ENCODE data around the gene RCL1. TPM values are rescaled to one million over a fixed set of nuclear protein-coding genes. Genes with fewer than 3 reads are reported as not detected.
"Not testable (repeated sequence)": the region's sequence is repeated elsewhere in the genome, so short reads cannot be mapped to it uniquely, and the experiment has no call there.

Gene RCL1, protein sequence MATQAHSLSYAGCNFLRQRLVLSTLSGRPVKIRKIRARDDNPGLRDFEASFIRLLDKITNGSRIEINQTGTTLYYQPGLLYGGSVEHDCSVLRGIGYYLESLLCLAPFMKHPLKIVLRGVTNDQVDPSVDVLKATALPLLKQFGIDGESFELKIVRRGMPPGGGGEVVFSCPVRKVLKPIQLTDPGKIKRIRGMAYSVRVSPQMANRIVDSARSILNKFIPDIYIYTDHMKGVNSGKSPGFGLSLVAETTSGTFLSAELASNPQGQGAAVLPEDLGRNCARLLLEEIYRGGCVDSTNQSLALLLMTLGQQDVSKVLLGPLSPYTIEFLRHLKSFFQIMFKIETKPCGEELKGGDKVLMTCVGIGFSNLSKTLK
- polyA plus RNA-seq, result 10 to 100 TPM; 13.6 to 31.3 (median 17.0) TPM

DNA sequence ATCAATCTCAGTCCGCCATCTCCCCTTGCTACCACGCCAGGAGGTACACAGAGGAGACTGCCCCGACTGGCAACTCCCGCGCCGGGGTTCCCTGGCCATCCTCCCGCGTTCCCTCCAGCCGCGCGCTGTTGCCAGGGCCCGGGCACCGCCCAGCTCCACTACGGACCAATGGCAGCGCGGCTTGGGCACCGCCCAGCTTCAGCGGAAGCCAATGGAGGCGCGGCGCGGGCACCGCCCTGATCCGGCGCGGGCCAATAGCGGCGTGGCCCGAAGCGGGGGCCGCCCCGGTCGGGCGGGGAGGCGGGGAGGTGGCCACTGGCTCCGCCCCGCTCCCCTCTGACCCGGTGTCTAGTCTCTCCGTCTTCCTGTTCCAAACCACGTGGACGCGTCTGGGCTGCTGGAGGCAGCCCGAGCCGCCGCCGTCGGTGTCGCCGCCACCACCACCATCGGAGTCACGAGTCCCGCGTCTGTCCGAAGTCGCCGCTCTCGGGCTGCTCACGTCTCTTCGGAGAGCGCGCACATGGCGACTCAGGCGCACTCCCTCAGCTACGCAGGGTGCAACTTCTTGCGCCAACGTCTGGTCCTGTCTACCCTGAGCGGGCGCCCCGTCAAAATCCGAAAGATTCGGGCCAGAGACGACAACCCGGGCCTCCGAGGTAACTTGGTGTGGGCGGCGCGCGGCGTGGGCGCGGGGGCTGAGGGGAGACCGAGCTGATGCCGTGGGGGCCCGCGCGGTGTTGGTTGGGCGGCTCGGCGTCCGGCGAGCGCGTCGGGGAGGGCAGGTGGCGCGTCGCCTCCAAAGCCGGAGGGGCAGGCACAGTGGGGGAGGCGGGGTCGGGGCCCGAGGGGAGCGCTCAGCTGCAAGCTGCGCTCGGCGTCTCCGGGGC is at the start of gene RCL1:
RCL1 (plus strand) TSS at position 373 of the 887 bp plus-strand sequence; CDS start at position 521, 148 bp downstream.
- peaks cover 5 to 18% (median 6%) of the 10 kb centered on the region in 3 donors for H3K27me3 Mint-ChIP-seq (ENCODE audit: low read depth in 3 of 3)
- peak within 1 kb of the TSS; percentile 90 to 96 (median 91) for H3K4me3 Mint-ChIP-seq
- H3K4me1 Mint-ChIP-seq, result peaks cover 22 to 40% of the 10 kb centered on the region in 2 donors
- peak; percentile 97 for DNase-seq
- peak within 1 kb of the TSS; percentile 85 to 97 (median 90) for H3K27ac Mint-ChIP-seq
- H3K36me3 Mint-ChIP-seq, result no peaks in the 10 kb centered on the region
- no peaks in the 10 kb centered on the region for H3K9me3 Mint-ChIP-seq

DNA sequence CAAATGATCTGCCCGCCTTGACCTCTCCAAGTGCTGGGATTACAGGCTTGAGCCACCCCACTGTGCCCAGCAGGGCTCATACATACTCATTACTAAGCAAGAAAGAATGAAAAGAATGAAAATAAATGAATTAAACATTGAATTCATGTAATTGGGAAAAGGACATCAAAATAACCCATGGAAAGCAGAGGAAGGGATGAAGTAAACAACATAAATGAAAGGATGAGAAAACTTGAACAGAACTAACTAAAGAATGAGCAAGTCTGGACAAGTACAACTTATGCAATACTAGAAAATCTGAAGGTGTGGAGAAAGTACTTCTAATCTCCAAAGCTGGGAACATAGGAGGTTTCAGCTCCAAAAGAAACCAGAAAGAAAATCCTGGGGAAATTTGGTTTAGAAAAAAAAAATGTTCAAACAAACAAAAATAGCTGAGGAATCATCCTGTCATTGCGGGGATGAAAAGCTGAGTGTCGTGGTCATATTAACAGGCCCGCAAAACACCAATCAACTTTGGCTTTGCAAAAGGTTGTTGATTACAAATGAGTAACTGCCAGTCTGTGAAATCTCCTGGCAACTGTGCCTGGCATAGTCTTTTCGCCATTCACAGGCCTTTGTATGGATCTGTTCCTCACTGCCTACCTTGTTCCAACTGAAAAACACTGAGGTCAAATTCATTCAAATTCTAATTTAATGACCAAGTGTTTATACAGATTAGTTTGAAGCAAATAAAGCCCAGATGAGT is 49.4 kb upstream of the RCL1 start:
- Mint-ChIP-seq H3K27me3 (ENCODE audit: low read depth in 3 of 3) (peaks cover 2 to 7% (median 5%) of the 10 kb centered on the region in 3 donors), H3K9me3 (no peaks in the 10 kb centered on the region), H3K27ac (peak overlapping the region in 3 of 6 donors; percentile 9 to 66 (median 51)), H3K4me1 (peaks cover 19 to 22% of the 10 kb centered on the region in 2 donors), H3K36me3 (no peaks in the 10 kb centered on the region), H3K4me3 (peak overlapping the region in 4 of 5 donors; percentile 8 to 51 (median 27))
- DNase-seq, result no peak

DNA sequence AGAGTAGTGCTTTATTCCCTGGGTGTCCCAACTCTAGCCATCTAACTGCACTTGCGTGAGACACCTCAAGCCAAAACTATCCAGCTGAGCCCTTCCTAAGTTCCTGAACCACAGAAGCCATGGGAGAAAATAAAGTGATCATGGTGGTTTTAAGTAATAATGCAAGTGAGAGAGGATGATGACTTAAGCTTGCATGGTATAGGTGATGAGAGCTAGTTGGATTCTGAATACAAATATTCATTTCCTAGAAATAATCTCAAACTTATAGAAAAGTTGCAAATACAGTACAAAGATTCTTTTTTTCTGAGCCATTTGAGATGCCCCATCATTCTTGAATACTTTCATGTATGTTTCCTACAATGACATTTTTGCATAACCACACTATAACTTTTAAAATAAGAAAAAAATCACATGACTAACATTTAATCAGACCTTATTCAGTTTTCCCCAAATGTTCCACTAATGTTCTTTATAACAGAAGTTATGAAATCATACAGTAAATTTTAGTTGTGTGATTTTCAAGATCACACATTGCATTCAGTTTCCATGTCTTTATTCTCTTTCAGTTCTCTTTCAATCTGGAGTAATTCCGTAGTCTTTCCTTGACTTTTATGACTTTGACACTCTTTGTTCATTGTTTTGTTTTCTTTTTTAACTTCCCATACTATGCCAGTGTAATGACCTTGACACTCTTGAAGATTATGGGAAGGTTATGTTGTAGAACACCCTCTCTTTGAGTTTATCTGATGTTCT is 46.3 kb upstream of the RCL1 start:
- Mint-ChIP-seq H3K4me1 (peaks cover 0 to 3% of the 10 kb centered on the region in 2 donors), H3K9me3 (no peaks in the 10 kb centered on the region), H3K4me3 (no peak overlapping the region), H3K36me3 (no peaks in the 10 kb centered on the region), H3K27me3 (ENCODE audit: low read depth in 3 of 3) (peaks cover 2 to 3% (median 3%) of the 10 kb centered on the region in 3 donors), H3K27ac (no peak overlapping the region)
- no peak for DNase-seq

DNA sequence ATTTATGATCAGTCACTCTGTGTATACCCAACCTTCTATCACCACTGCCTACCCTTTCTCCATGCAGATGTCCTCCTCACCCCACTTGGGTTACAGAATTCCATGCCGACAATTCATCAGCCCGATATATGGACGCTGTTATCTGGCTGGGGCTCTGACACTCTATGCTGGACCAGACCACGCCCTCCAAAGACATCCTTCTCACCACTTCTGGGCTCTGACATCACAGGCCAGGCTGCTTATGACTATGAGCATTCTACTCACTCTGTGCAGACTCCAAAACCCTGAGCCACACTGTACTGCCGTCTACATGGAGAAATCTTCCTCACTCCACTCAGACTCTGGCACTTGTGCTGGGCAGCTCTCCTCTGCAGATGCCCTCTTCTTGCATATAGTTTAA is 44.1 kb upstream of the RCL1 start:
- H3K4me1 Mint-ChIP-seq, result no peaks in the 10 kb centered on the region
- H3K9me3 Mint-ChIP-seq, result no peaks in the 10 kb centered on the region
- DNase-seq, result no peak
- no peaks in the 10 kb centered on the region for H3K36me3 Mint-ChIP-seq
- H3K27ac Mint-ChIP-seq, result no peak overlapping the region
- peaks cover 2 to 3% (median 3%) of the 10 kb centered on the region in 3 donors for H3K27me3 Mint-ChIP-seq (ENCODE audit: low read depth in 3 of 3)
- no peak overlapping the region for H3K4me3 Mint-ChIP-seq

DNA sequence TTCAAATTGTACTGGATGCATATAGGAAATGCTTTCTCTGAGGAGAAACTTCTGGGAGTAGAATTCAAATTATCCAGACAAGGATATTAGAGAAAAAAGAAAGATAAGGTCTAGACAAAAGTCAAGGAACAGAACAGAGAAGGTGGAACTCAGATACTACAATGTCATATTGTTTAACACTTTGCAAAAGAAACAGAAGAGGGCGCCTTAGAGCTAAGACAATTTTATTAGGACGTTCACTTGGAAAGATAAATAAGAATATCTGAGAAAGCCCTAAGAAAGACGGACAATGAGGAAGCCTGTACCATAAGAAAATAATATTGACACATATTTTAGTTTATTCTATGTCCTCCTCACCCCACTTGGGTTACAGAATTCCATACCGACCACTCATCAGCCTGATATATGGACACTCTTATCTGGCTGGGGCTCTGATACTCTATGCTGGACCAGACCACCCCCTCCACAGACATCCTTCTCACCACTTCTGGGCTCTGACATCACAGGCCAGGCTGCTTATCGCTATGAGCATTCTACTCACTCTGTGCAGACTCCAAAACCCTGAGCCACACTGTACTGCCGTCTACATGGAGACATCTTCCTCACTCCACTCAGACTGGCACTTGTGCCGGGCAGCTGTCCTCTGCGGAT is 42.6 kb upstream of the RCL1 start:
- Mint-ChIP-seq H3K9me3 (no peaks in the 10 kb centered on the region), H3K27me3 (ENCODE audit: low read depth in 3 of 3) (peaks cover 3% of the 10 kb centered on the region in 3 donors), H3K4me1 (no peaks in the 10 kb centered on the region), H3K4me3 (no peak overlapping the region), H3K27ac (no peak overlapping the region), H3K36me3 (no peaks in the 10 kb centered on the region)
- peak; percentile 19 to 33 (median 22) for DNase-seq

DNA sequence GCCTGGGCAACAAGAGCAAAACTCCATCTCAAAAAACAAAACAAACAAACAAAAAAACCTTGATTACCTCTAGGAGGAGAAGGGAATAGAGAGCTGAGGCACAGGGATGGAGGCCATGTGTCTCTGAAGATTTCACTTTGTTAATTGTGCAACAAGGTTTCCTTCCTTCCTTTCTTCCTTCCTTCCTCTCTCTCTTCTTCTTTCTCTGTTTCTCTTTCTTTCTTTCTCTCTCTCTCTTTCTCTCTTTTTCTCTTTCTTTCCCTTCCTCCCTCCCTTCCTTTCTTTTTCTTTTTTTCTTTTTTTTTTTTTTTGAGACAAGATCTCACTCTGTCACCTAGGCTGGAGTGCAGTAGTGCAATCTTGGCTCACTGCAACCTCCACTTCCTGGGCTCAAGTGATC is 38.2 kb upstream of the RCL1 start:
- not testable (repeated sequence) for H3K4me3 Mint-ChIP-seq; H3K4me1 Mint-ChIP-seq; H3K36me3 Mint-ChIP-seq; H3K27ac Mint-ChIP-seq; DNase-seq; H3K9me3 Mint-ChIP-seq; H3K27me3 Mint-ChIP-seq (ENCODE audit: low read depth in 3 of 3)

DNA sequence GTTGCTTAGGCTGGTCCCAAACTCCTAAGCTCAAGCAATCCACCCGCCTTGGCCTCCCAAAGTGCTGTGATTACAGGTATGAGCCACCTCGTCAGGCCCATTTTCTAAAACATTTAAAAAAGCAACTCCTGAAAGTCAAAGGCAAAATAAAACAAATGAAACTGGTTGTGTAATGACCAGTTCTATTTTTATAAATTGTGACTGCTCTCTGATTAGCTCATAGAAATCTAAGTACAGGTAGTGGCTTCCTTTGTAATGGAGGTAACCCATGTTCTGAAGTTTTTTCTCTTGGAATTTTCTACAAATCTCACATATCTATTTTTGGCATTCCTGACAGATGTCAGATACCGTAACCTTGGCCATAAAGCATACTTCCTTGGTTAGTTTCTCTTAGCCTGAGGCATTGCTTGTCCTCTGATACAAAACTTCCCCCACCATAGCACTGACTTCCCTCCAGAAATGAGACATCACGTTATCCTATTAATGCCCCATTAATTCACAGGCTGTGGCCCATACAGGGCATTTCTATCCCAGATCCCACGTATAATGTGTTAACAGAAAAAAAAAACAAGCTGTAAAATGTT is 37.6 kb upstream of the RCL1 start:
- no peak overlapping the region for H3K4me3 Mint-ChIP-seq
- no peak overlapping the region for H3K27ac Mint-ChIP-seq
- no peaks in the 10 kb centered on the region for H3K4me1 Mint-ChIP-seq
- H3K36me3 Mint-ChIP-seq, result no peaks in the 10 kb centered on the region
- DNase-seq, result no peak
- peaks cover 0 to 6% (median 3%) of the 10 kb centered on the region in 3 donors for H3K27me3 Mint-ChIP-seq (ENCODE audit: low read depth in 3 of 3)
- no peaks in the 10 kb centered on the region for H3K9me3 Mint-ChIP-seq

DNA sequence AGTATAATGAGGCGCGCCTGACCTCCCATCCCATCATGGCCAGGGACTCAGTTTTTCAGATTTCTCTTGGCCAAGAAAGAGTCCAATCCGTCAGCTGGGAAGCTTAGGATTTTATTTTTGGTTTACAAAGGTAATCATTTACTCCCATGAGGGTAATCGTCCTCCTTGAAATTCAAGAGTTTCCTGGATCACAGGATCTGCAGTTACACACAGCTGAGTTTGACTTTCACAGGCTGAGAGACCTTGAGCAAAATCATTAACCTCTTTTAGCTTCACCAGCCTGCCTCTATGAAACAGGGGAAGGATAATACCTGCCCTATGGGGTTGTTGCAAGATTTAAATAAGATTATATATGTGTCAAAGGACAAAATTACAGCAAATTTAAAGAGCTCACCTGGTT is 36.3 kb upstream of the RCL1 start:
- DNase-seq, result no peak
- Mint-ChIP-seq H3K4me3 (no peak overlapping the region), H3K9me3 (no peaks in the 10 kb centered on the region), H3K27ac (no peak overlapping the region), H3K27me3 (ENCODE audit: low read depth in 3 of 3) (peaks cover 0 to 6% (median 2%) of the 10 kb centered on the region in 3 donors), H3K4me1 (no peaks in the 10 kb centered on the region), H3K36me3 (peaks cover 0 to 2% (median 0%) of the 10 kb centered on the region in 3 donors)

DNA sequence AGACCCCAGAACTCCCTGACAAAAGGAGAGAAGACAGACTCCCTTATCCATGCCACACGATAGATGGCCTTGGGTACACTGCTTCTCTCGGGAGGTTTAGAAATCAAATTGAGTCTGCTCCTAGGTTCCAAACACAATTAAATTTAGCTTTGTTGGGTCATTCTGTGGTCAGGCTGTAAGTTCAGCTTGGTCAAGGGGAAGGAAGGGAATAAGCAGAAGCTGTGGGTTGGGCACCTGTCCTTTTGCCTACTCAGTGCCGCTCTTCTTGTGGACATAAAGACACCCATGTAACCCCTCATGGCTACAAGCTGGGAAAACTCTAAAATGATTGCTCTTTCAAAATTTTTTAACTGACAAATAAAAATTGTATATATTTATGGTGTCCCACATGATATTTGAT is 32.6 kb upstream of the RCL1 start:
- H3K27ac Mint-ChIP-seq, result no peak overlapping the region
- no peak overlapping the region for H3K4me3 Mint-ChIP-seq
- H3K4me1 Mint-ChIP-seq, result peaks cover 4 to 11% of the 10 kb centered on the region in 2 donors
- H3K36me3 Mint-ChIP-seq, result peaks cover 0 to 4% (median 0%) of the 10 kb centered on the region in 3 donors
- H3K27me3 Mint-ChIP-seq (ENCODE audit: low read depth in 3 of 3), result peaks cover 2 to 7% (median 3%) of the 10 kb centered on the region in 3 donors
- H3K9me3 Mint-ChIP-seq, result no peaks in the 10 kb centered on the region
- DNase-seq, result no peak

DNA sequence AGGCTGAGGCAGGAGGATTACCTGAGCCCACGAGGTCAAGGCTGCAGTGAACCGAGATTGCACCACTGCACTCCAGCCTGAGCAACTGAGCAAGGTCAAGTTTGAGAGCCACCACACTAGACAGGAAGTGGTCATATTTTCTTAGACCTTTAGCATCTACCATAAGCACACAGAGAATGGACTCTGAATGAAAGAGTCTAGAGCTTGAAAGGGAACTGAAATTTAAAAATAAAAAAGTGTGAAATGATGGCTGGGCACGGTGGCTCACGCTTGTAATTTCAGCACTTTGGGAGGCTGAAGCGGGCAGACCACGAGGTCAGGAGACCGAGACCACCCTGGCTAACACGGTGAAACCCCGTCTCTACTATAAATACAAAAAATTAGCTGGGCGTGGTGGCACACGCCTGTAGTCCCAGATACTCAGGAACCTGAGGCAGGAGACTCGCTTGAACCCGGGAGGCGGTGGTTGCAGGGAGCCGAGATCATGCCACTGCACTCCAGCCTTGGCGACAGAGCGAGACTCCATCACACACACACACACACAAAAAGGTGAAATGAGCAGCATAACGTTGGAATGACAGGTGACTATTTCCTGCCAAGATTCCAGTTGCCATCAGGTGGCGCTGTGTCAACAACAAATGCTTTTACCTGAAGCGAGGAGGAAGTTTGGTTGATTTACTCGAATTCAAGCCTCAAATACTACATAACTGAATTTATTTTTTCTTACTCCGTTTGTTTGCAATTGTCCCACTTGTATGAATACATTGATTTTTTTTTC is 30.4 kb upstream of the RCL1 start:
- Mint-ChIP-seq H3K27me3 (ENCODE audit: low read depth in 3 of 3) (peaks cover 3 to 7% (median 4%) of the 10 kb centered on the region in 3 donors), H3K4me1 (peaks cover 4 to 11% of the 10 kb centered on the region in 2 donors), H3K4me3 (peak overlapping the region; percentile 28 to 80 (median 70)), H3K36me3 (peaks cover 0 to 4% (median 0%) of the 10 kb centered on the region in 3 donors), H3K9me3 (no peaks in the 10 kb centered on the region), H3K27ac (no peak overlapping the region)
- DNase-seq, result peak; percentile 65 to 70 (median 70)

DNA sequence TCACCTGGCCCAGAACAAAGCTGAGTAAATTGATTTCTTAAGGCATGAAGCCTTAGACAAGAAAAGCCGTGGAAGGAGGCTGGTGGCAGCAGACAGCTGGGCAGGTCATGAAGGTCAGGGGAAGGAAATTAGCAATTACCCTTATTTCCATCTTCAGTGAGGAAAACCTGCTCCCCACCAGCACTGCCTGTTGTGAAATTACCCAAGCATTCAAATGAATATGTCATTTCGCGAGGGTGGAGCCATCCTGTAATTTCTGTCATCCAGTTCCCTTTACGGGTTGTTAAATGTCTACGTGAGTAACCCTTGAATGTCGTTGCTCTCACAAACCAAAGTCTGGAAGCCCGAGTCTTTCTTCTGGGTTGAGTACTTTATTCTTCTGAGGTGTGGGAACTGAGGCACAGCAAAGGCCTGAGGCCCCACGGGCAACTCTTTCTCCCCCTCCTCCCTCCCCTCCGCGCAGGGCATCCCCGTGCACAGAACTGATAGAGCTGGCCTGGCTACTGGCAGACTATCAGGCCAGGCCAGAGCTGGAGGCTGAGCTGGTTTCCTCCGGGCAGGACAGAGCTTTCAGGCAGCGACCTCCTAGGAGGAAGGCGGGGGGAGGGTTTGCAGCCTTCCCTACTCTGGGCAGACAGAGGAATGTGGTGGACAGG is 29.7 kb upstream of the RCL1 start:
- peak overlapping the region; percentile 28 to 80 (median 70) for H3K4me3 Mint-ChIP-seq
- H3K9me3 Mint-ChIP-seq, result no peaks in the 10 kb centered on the region
- peaks cover 0 to 4% (median 0%) of the 10 kb centered on the region in 3 donors for H3K36me3 Mint-ChIP-seq
- peaks cover 3 to 7% (median 4%) of the 10 kb centered on the region in 3 donors for H3K27me3 Mint-ChIP-seq (ENCODE audit: low read depth in 3 of 3)
- no peak overlapping the region for H3K27ac Mint-ChIP-seq
- H3K4me1 Mint-ChIP-seq, result peaks cover 4 to 11% of the 10 kb centered on the region in 2 donors
- no peak for DNase-seq
